HG03095 (cell line): ENCODE results near the gene MICAL2.

Source experiments
- ATAC-seq: cut with Tn5 transposase; IDR thresholded peaks from one replicate; pipeline ENCODE4 v1.9.1; 2021; ENCODE audit warnings: moderate library complexity; ENCODE audit not compliant: unreplicated experiment

MICAL2 gene

GRCh38 chr11:12205330-12205729 lies 94.9 kb downstream of the MICAL2 start:
- no peak for ATAC-seq

GRCh38 chr11:12206529-12206928 lies 96.1 kb downstream of the MICAL2 start:
- ATAC-seq: no peak

- ATAC-seq: no peak
Measured at GRCh38 chr11:12207384-12208150, 97.2 kb downstream of the MICAL2 start.

GRCh38 chr11:12209096-12209495 lies 98.7 kb downstream of the MICAL2 start:
- no peak for ATAC-seq

GRCh38 chr11:12210200-12210599 lies 99.8 kb downstream of the MICAL2 start:
- no peak for ATAC-seq

GRCh38 chr11:12211331-12212065 lies 101.1 kb downstream of the MICAL2 start:
- ATAC-seq: no peak

- no peak for ATAC-seq
Measured at GRCh38 chr11:12212174-12212820, 101.9 kb downstream of the MICAL2 start.

GRCh38 chr11:12212821-12213185 lies 102.4 kb downstream of the MICAL2 start:
- ATAC-seq: no peak

GRCh38 chr11:12213883-12214282 lies 103.5 kb downstream of the MICAL2 start:
- ATAC-seq: no peak

- no peak for ATAC-seq
Measured at GRCh38 chr11:12214751-12215150, 104.4 kb downstream of the MICAL2 start.

GRCh38 chr11:12215181-12215593 lies 104.8 kb downstream of the MICAL2 start:
- no peak for ATAC-seq

GRCh38 chr11:12216041-12216451 lies 105.7 kb downstream of the MICAL2 start:
- ATAC-seq: no peak

- ATAC-seq: no peak
Measured at GRCh38 chr11:12216671-12217374, 106.4 kb downstream of the MICAL2 start.

GRCh38 chr11:12217879-12218278 lies 107.5 kb downstream of the MICAL2 start:
- ATAC-seq: no peak

- no peak for ATAC-seq
Measured at GRCh38 chr11:12218909-12219308, 108.5 kb downstream of the MICAL2 start.

- ATAC-seq: no peak
Measured at GRCh38 chr11:12219757-12220156, 109.4 kb downstream of the MICAL2 start.

GRCh38 chr11:12220305-12220704 lies 109.9 kb downstream of the MICAL2 start:
- ATAC-seq: no peak

- no peak for ATAC-seq
Measured at GRCh38 chr11:12221051-12221535, 110.7 kb downstream of the MICAL2 start.

GRCh38 chr11:12222055-12222792 lies 111.8 kb downstream of the MICAL2 start:
- no peak for ATAC-seq

- ATAC-seq: no peak
Measured at GRCh38 chr11:12223771-12224536, 113.6 kb downstream of the MICAL2 start.
